Limb (tissue), 2 donors: ENCODE measurements around the gene SOHLH1.
"Not testable (repeated sequence)": the region's sequence is repeated elsewhere in the genome, so short reads cannot be mapped to it uniquely, and the experiment has no call there.

Experiments used
- DNase-seq, 2 donors: peaks; one replicate each; pipeline ENCODE4 v3.0.0-alpha.2; 2016; ENCODE audit errors: extremely low spot score in 2 of 2

SOHLH1 gene

DNA sequence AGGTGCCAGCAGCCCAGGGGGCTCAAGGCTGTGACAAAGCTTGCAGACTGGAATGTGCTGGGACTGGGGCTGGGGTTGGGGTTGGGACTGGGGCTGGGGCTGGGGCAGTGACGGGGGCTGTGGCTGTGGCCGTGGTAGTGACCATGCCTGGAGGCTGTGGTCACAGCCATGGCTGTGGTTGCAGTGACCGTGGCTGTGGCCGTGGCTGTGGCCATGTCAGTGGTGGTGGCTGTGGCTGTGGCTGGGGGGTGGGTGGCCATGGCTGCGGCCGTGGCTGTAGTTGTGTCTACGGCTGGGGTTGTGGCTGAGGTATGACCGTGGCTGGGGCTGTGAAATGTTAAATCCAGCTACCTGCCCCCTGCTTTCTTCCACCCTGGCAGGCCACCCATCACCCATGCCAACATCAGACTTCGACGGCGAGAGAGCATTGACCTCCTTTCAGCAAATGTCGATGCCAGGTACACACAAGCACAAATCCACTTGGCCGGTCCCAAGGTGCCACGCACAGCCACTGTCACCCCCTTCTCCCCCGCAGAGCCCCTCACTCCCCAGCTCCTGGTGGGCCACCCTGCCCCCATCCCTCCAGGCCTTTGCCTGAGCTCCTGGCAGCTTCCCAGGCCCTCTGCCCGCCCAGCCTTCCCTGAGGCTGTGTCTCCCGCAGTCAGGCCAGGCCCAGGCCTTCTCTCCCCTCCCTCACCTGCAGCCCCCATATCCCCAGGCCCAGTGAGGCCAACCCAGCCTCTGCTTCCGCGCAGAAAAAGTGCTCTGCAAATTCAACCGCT lies 20.9 kb downstream of the SOHLH1 start:
- DNase-seq = no peak

- no peak for DNase-seq
Measured at GRCh38 chr9:135677641-135678168, 21.6 kb downstream of the SOHLH1 start.

DNA sequence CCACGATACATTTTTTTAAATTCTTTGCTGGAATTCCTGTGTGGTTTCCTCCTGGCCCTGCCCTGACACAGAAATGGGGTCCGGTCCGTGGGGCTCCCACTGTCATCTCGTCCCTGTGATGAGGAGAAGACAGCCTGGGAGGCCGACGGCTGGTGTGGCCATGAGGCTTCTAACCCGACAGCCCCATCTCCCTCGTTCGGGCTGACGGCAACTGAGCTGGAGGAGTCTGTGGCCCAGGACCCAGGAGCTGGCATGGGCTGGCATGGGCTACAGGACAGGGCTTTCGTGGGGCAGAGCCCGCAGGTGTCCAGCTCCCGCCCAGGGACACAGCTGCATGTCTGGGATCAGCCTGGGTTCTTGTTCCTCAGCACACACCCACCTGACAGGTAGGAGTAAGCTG lies 22.4 kb downstream of the SOHLH1 start:
- DNase-seq = no peak

GRCh38 chr9:135674977-135675376 lies 24.3 kb downstream of the SOHLH1 start:
- no peak for DNase-seq

GRCh38 chr9:135673941-135674340 lies 25.3 kb downstream of the SOHLH1 start:
- no peak for DNase-seq

DNA sequence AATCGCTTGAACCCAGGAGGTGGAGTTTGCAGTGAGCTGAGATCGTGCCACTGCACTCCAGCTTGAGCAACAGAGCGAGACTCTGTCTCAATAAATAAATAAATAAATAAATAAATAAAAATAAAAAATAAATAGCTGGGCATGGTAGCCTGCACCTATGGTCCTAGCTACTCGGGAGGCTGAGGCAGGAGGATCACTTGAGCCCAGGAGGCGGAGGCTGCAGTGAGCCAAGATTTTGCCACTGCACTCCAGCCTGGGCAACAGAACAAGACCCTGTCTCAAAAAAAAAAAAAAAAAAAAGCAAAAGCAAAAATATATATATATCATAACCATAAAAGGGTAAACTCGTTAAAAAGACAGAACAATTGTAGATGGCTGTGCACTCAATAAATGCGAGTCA lies 26.5 kb downstream of the SOHLH1 start:
- DNase-seq = not testable (repeated sequence)

- no peak for DNase-seq
Measured at GRCh38 chr9:135671591-135672041, 27.7 kb downstream of the SOHLH1 start.

GRCh38 chr9:135670721-135671590 lies 28.3 kb downstream of the SOHLH1 start:
- DNase-seq = no peak

- peak in 1 of 2 donors; percentile 16 for DNase-seq
Measured at GRCh38 chr9:135669616-135670285, 29.5 kb downstream of the SOHLH1 start.

DNA sequence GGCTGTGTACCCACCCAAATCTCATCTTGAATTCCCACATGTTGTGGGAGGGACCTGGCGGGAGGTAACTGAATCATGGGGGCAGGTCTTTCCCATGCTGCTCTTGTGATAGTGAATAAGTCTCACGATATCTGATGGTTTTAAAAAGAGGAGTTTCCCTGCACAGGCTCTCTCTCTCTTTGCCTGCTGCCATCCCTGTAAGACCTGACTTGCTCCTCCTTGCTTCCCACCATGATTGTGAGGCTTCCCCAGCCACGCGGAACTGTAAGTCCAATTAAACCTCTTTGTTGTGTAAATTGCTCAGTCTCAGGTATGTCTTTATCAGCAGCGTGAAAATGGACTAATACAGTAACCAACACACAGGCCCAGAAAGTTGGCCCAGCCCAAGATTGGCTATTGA lies 30.3 kb downstream of the SOHLH1 start:
- DNase-seq = not testable (repeated sequence)

GRCh38 chr9:135667463-135668001 lies 31.7 kb downstream of the SOHLH1 start:
- peak in 1 of 2 donors; percentile 23 for DNase-seq

DNA sequence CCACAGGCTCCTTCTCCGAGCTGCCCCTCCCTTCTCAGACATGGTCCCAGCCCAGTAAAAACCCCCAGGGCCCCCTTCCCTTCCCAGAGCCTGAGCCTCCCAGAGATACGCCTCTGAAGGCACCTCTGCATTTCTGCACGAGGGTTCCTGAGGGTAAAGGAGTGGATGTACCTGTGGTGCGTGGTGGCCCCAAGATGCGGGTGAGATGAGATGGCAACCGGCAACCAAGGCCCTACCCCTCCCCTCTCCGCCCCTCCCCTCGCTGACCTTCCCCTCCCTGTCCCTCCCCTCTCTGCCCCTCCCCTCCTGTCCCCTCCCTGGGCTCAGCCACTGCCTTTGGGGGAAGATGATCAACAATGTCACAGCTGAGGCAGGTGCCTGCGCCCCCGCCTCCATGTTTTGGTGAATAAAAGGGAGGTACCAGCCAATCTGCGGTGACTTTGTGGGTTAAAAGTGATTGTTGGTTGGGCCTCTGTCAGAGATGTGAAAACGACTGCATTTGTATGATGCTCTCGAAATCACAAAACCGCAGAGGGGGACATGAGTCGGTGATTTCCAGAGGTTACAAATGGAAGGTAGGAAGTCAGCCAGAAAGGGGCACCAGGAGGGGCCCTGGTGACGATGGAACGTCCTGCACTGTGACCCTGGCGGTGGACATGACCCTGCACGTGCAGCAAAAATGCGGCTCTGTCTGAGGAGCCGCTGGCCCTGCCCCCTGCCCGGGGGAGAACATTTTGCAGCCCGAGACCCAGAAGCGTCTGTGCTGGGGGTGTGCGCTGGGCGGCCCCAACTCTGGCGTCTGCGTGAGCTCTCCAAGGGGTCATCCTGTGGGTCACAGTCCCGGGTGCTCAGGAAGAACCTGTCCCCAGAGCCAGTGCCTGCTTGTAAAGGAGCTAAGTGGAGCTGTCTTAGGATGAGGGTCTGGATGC lies 32.5 kb downstream of the SOHLH1 start:
- DNase-seq = peak in 1 of 2 donors; percentile 17

GRCh38 chr9:135665795-135666189 lies 33.5 kb downstream of the SOHLH1 start:
- DNase-seq = no peak

GRCh38 chr9:135664801-135665794 lies 34.2 kb downstream of the SOHLH1 start:
- DNase-seq = no peak

GRCh38 chr9:135664266-135664665 lies 35.0 kb downstream of the SOHLH1 start:
- no peak for DNase-seq

DNA sequence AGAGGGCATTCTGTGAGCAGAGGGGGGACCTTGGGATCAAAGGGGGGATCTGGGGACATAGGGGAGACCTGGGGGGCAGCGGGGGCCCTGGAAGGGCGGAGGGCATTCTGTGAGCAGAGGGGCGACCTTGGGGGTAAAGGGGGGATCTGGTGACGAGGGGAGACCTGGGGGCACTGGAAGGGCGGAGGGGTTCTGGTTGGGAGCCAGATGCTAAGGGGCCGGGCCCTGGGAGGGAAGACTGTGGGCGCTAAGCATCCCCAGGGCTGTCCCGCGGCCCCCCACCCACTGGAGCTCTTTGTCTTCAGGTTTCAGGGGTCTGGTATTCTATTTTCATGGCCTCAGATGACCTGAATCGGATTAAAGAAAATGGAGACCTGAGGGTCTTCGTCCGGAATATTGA lies 35.4 kb downstream of the SOHLH1 start:
- DNase-seq = no peak

- DNase-seq = no peak
Measured at GRCh38 chr9:135663451-135663770, 35.9 kb downstream of the SOHLH1 start.

- peak; percentile 10 to 51 for DNase-seq
Measured at GRCh38 chr9:135662758-135663450, 36.4 kb downstream of the SOHLH1 start, which contains the start of gene LCN9. LCN9 (plus strand) TSS chr9:135663309; CDS start chr9:135663322, 13 bp downstream.
